GM23338 (cell line): Measurements from ENCODE around the gene PNMA8B. TPM values are rescaled to one million over a fixed set of nuclear protein-coding genes. Genes with fewer than 3 reads are reported as not detected.

ENCODE experiments used
- ATAC-seq: fragments of 200-7000 bp; cut with Tn5 transposase; 3 replicates; pipeline ENCODE4 v1.9.1; 2020
- DNase-seq: peaks from one replicate; pipeline ENCODE4 v3.0.0-alpha.2; 2015; ENCODE audit warnings: low spot score
- H2AFZ ChIP-seq: fragments of 200-600 bp; sonication (generic); 2 replicates; pipeline ENCODE4 v1.8.0; 2016; ENCODE audit warnings: antibody characterized with exemption, mild to moderate bottlenecking, moderate library complexity
- H3F3A ChIP-seq: fragments of 200-600 bp; sonication (generic); replicated peaks from 2 replicates; pipeline ENCODE4 v1.8.0; 2017; ENCODE audit warnings: antibody characterized with exemption, mixed run types, low read depth
- H3K27ac ChIP-seq: fragments of 200-600 bp; sonication (generic); 2 replicates; pipeline ENCODE4 v1.6.1; 2016; ENCODE audit warnings: low read depth
- H3K27me3 ChIP-seq: fragments of 200-600 bp; sonication (generic); 2 replicates; pipeline ENCODE4 v1.8.0; 2016; ENCODE audit warnings: mild to moderate bottlenecking, mixed run types, moderate library complexity; ENCODE audit not compliant: insufficient read depth
- H3K36me3 ChIP-seq: fragments of 200-600 bp; sonication (generic); 2 replicates; pipeline ENCODE4 v1.8.0; 2016; ENCODE audit warnings: mild to moderate bottlenecking; ENCODE audit not compliant: insufficient read depth
- H3K4me1 ChIP-seq: fragments of 200-600 bp; sonication (generic); 2 replicates; pipeline ENCODE4 v1.8.0; 2016; ENCODE audit warnings: mild to moderate bottlenecking, moderate library complexity; ENCODE audit not compliant: insufficient read depth
- H3K4me2 ChIP-seq: fragments of 200-600 bp; sonication (generic); 2 replicates; pipeline ENCODE4 v1.7.1; 2017; ENCODE audit warnings: mixed run types
- H3K4me3 ChIP-seq: fragments of 200-600 bp; sonication (generic); 2 replicates; pipeline ENCODE4 v1.6.1; 2016; ENCODE audit warnings: mixed run types
- H3K79me2 ChIP-seq: fragments of 200-600 bp; sonication (generic); replicated peaks from 2 replicates; pipeline ENCODE4 v1.8.0; 2017; ENCODE audit warnings: mild to moderate bottlenecking; ENCODE audit not compliant: insufficient read depth
- H3K9me2 ChIP-seq: fragments of 200-600 bp; sonication (generic); 2 replicates; pipeline ENCODE4 v1.8.0; 2017; ENCODE audit not compliant: insufficient read depth
- H4K20me1 ChIP-seq: fragments of 200-600 bp; sonication (generic); replicated peaks from 2 replicates; pipeline ENCODE4 v1.8.0; 2017; ENCODE audit warnings: mild to moderate bottlenecking; ENCODE audit not compliant: insufficient read depth
- H3K27ac Mint-ChIP-seq: 2 replicates; pipeline ENCODE4 v1.8.0; 2020; ENCODE audit warnings: inconsistent platforms, mild to moderate bottlenecking, moderate library complexity, mixed read lengths
- H3K27me3 Mint-ChIP-seq: 3 replicates; pipeline ENCODE4 v1.8.0; 2022; ENCODE audit warnings: low read depth, mild to moderate bottlenecking, moderate library complexity, mixed read lengths, inconsistent platforms; ENCODE audit not compliant: insufficient read depth, poor library complexity
- H3K36me3 Mint-ChIP-seq: 3 replicates; pipeline ENCODE4 v1.8.0; 2021; ENCODE audit warnings: low read depth, mild to moderate bottlenecking, inconsistent platforms, moderate library complexity, mixed read lengths
- H3K4me1 Mint-ChIP-seq: 3 replicates; pipeline ENCODE4 v1.8.0; 2020; ENCODE audit warnings: mild to moderate bottlenecking, inconsistent platforms, mixed read lengths
- H3K4me3 Mint-ChIP-seq: 3 replicates; pipeline ENCODE4 v1.8.0; 2021; ENCODE audit warnings: moderate library complexity, mild to moderate bottlenecking, inconsistent platforms, mixed read lengths
- H3K9me3 Mint-ChIP-seq: 3 replicates; pipeline ENCODE4 v1.8.0; 2020; ENCODE audit warnings: moderate library complexity, mild to moderate bottlenecking, inconsistent platforms, mixed read lengths
- CREB1 ChIP-seq: fragments of 250-450 bp; sonication (Bioruptor Pico); IDR thresholded peaks from 2 replicates; pipeline ENCODE4 v1.5.0; 2020; ENCODE audit warnings: low read depth, mild to moderate bottlenecking, moderate library complexity
- CTCF ChIP-seq, 2 experiments: fragments of 200-600 bp in 1 of 2; sonication (generic) in 1 of 2; conservative IDR thresholded peaks; 2 replicates each; pipeline versions ENCODE4 v1.5.1 to v1.6.1; 2016 to 2017; ENCODE audit warnings: antibody characterized with exemption in 2 of 2, low read depth in 2 of 2, mild to moderate bottlenecking in 2 of 2, moderate library complexity in 1 of 2
- ETS1 ChIP-seq: IDR thresholded peaks from 2 replicates; pipeline ENCODE4 v1.6.1; 2016; ENCODE audit warnings: antibody characterized with exemption
- EZH2 ChIP-seq: fragments of 200-600 bp; sonication (generic); IDR thresholded peaks from one replicate; pipeline ENCODE4 v1.8.0; 2017; ENCODE audit warnings: antibody characterized with exemption, mild to moderate bottlenecking, low read depth; ENCODE audit not compliant: unreplicated experiment
- JUNB ChIP-seq: IDR thresholded peaks from one replicate; pipeline ENCODE4 v1.6.1; 2016; ENCODE audit warnings: antibody characterized with exemption; ENCODE audit not compliant: unreplicated experiment
- REST ChIP-seq: IDR thresholded peaks from one replicate; pipeline ENCODE4 v1.6.1; 2018; ENCODE audit warnings: antibody characterized with exemption; ENCODE audit not compliant: unreplicated experiment
- ZNF114 ChIP-seq: fragments of 250-450 bp; sonication (Bioruptor Pico); IDR thresholded peaks from 2 replicates; pipeline ENCODE4 v1.5.0; 2020; ENCODE audit warnings: mild to moderate bottlenecking, moderate library complexity
- ZNF331 ChIP-seq: fragments of 250-450 bp; sonication (Bioruptor Pico); IDR thresholded peaks from 2 replicates; pipeline ENCODE4 v1.5.0; 2020; ENCODE audit warnings: low read depth, mild to moderate bottlenecking, moderate library complexity
- ZNF462 ChIP-seq: fragments of 250-450 bp; sonication (Bioruptor Pico); IDR thresholded peaks from 2 replicates; pipeline ENCODE4 v1.5.0; 2020; ENCODE audit warnings: mild to moderate bottlenecking, moderate library complexity
- polyA plus RNA-seq: library from polyadenylated mRNA; unstranded; fragments of >200 nt; fragmentation: Nextera tagmentation; extraction: Ambion mirVana; gene quantifications from 2 replicates; pipeline ENCODE4 v1.2.1, GENCODE V29; 2016
- total RNA-seq: library from RNA; depleted of rRNA; stranded (reverse); fragments of >200 nt; shearing (Covaris generic); gene quantifications from 2 replicates; pipeline ENCODE4 v1.2.3, GENCODE V29; 2014

PNMA8B gene
- total and polyA plus RNA-seq, 2 experiments from 2014 or later = 0.44 to 1.7 TPM

- TF ChIP-seq ETS1 = no peak
Measured at GRCh38 chr19:46469541-46470185, 26.0 kb downstream of the PNMA8B start (continued).

GRCh38 chr19:46466536-46467196 is 29.0 kb downstream of the PNMA8B start:
- Mint-ChIP-seq H3K4me1 (peaks cover 4% of the 10 kb centered on the region), H3K4me3 (no peak overlapping the region), H3K27ac (no peak overlapping the region), H3K9me3 (no peaks in the 10 kb centered on the region), H3K27me3 (peaks cover 8% of the 10 kb centered on the region), H3K36me3 (peaks cover 40% of the 10 kb centered on the region)
- no peak for DNase-seq
- Histone ChIP-seq H4K20me1 (no peaks in the 10 kb centered on the region), H3K4me1 (peaks cover 8% of the 10 kb centered on the region), H3K27me3 (peaks cover under 1% of the 10 kb centered on the region; the same call in 1 of the 2 replicates), H2AFZ (no peak overlapping the region), H3K4me2 (no peak overlapping the region), H3K27ac (no peak overlapping the region), H3K4me3 (no peak overlapping the region), H3K79me2 (peaks cover 4% of the 10 kb centered on the region; the same call in 1 of the 2 replicates), H3K36me3 (no peaks in the 10 kb centered on the region), H3F3A (no peaks in the 10 kb centered on the region), H3K9me2 (no peaks in the 10 kb centered on the region)
- no peak for ATAC-seq
- TF ChIP-seq ZNF114 (CRISPR knock-in tag) (no peak), ETS1 (no peak), CREB1 (CRISPR knock-in tag) (no peak), JUNB (no peak), CTCF (conservative IDR thresholded peaks at IDR 0.05; ENCODE audit: low read depth in 2 of 2) (no peak), EZH2 (no peak), ZNF462 (CRISPR knock-in tag) (no peak), ZNF331 (CRISPR knock-in tag) (no peak), REST (no peak)
